GM12891 (cell line): ENCODE data around the gene PANK4.

Experiments used
- PAX5 ChIP-seq: IDR thresholded peaks from 2 replicates; pipeline ENCODE4 v1.6.1; 2011; ENCODE audit warnings: low read length, moderate library complexity, mild to moderate bottlenecking; ENCODE audit not compliant: insufficient read depth, severe bottlenecking
- POLR2A ChIP-seq: IDR thresholded peaks from 2 replicates; pipeline ENCODE4 v1.6.1; 2011; ENCODE audit warnings: low read depth, low read length, control low read depth
- SPI1 ChIP-seq: IDR thresholded peaks from 2 replicates; pipeline ENCODE4 v1.6.1; 2011; ENCODE audit warnings: low read depth, low read length, control low read depth

GRCh38 chr1:2501820-2502119 is 24.6 kb downstream of the PANK4 start:
- TF ChIP-seq SPI1 (no peak), PAX5 (no peak), POLR2A (no peak)
